KMS-11 (cell line): ENCODE measurements around the gene KIR2DL3.
"Not testable (repeated sequence)": the region's sequence is repeated elsewhere in the genome, so short reads cannot be mapped to it uniquely, and the experiment has no call there.

Source experiments
- H2AFZ ChIP-seq: fragments of 200-600 bp; sonication (generic); 2 replicates; pipeline ENCODE4 v1.6.1; 2016; ENCODE audit warnings: antibody characterized with exemption, mixed run types, low read depth
- H3K27ac ChIP-seq: fragments of 200-600 bp; sonication (generic); 2 replicates; pipeline ENCODE4 v1.6.1; 2016; ENCODE audit warnings: mild to moderate bottlenecking, mixed run types
- H3K27me3 ChIP-seq: fragments of 200-600 bp; sonication (generic); 2 replicates; pipeline ENCODE4 v1.6.1; 2017; ENCODE audit warnings: mild to moderate bottlenecking, low read depth, mixed run types, moderate library complexity; ENCODE audit not compliant: insufficient read depth
- H3K36me3 ChIP-seq: fragments of 200-600 bp; sonication (generic); 2 replicates; pipeline ENCODE4 v1.6.1; 2017; ENCODE audit warnings: mild to moderate bottlenecking, mixed run types; ENCODE audit not compliant: insufficient read depth
- H3K4me1 ChIP-seq: fragments of 200-600 bp; sonication (generic); 2 replicates; pipeline ENCODE4 v1.6.1; 2016; ENCODE audit warnings: mild to moderate bottlenecking, low read depth, mixed run types; ENCODE audit not compliant: poor library complexity, severe bottlenecking
- H3K4me2 ChIP-seq: fragments of 200-600 bp; sonication (generic); 2 replicates; pipeline ENCODE4 v1.7.0; 2016; ENCODE audit warnings: mild to moderate bottlenecking, mixed run types
- H3K4me3 ChIP-seq: fragments of 200-600 bp; sonication (generic); IDR thresholded peaks from 2 replicates; pipeline ENCODE4 v1.6.1; 2017; ENCODE audit warnings: low read depth, low read length, mixed read lengths; ENCODE audit not compliant: insufficient read depth
- H3K79me2 ChIP-seq: fragments of 200-600 bp; sonication (generic); 2 replicates; pipeline ENCODE4 v1.6.1; 2016; ENCODE audit warnings: low read depth, mixed run types; ENCODE audit not compliant: insufficient read depth
- H3K9ac ChIP-seq: fragments of 200-600 bp; sonication (generic); 2 replicates; pipeline ENCODE4 v1.6.1; 2016; ENCODE audit warnings: mild to moderate bottlenecking, mixed run types
- H4K20me1 ChIP-seq: fragments of 200-600 bp; sonication (generic); 2 replicates; pipeline ENCODE4 v1.6.1; 2016; ENCODE audit warnings: mild to moderate bottlenecking, mixed run types; ENCODE audit not compliant: insufficient read depth

KIR2DL3 gene

DNA sequence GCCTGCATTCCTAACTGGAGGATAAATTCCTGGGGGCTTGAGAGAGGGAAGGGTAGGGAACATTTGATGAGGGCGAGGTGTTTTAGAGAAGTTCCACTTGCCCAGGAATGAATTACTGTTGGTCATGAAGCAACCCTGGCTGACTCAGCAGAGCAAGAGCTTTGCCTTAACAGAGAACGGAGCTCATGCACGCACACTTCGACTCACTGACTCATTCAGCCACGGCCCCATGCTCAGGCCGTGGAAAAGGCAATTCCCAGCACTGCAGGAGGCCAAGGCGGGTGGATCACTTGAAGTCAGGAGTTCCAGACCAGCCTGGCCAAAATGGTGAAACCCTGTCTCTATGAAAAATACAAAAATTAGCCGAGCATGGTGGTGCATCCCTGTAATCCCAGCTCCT lies 25.9 kb downstream of the KIR2DL3 start:
- not testable (repeated sequence) for H3K4me3 ChIP-seq, H3K9ac ChIP-seq, H3K4me1 ChIP-seq, H3K79me2 ChIP-seq, H3K36me3 ChIP-seq, H3K4me2 ChIP-seq, H2AFZ ChIP-seq, H4K20me1 ChIP-seq, H3K27ac ChIP-seq
- H3K27me3 ChIP-seq = peaks cover 17% of the 10 kb centered on the region; the same call in 1 of the 2 replicates

DNA sequence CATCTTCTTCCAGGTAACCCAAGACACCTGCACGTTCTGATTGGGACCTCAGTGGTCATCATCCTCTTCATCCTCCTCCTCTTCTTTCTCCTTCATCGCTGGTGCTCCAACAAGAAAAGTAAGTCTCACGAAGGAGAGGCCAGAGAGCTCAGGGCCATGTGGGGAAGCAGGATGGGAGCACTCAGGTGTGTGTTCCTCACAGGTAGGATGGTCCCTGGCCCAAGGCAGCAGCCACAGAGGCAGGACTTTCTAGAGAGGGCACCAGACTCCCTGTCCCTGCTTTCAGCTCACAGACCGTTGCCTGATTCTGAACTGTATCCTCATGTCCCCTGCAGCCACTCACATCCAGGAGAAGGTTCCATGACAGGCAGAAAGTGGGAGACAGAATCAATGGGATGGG lies 28.2 kb downstream of the KIR2DL3 start:
- H3K27me3 ChIP-seq = peaks cover 15% of the 10 kb centered on the region; the same call in 1 of the 2 replicates
- H3K36me3 ChIP-seq, H3K4me2 ChIP-seq, H2AFZ ChIP-seq, H3K27ac ChIP-seq, H4K20me1 ChIP-seq, H3K4me3 ChIP-seq, H3K79me2 ChIP-seq, H3K9ac ChIP-seq, H3K4me1 ChIP-seq: not testable (repeated sequence)

DNA sequence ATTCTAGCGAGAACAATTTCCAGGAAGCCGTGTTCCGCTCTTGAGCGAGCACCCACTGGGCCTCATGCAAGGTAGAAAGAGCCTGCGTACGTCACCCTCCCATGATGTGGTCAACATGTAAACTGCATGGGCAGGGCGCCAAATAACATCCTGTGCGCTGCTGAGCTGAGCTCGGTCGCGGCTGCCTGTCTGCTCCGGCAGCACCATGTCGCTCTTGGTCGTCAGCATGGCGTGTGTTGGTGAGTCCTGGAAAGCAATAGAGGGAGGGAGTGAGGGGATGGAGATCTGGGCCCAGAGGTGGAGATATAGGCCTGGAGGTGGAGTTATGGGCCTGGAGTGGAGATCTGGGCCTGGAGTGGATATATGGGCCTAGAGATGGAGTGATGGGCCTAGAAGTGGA lies 31.3 kb downstream of the KIR2DL3 start, which contains the start of gene KIR2DL1:
Gene KIR2DL1, plus strand, starts transcription at position 148 of the 400 bp plus-strand sequence. Its CDS starts 58 bp downstream, at position 206.
- not testable (repeated sequence) for H2AFZ ChIP-seq

DNA sequence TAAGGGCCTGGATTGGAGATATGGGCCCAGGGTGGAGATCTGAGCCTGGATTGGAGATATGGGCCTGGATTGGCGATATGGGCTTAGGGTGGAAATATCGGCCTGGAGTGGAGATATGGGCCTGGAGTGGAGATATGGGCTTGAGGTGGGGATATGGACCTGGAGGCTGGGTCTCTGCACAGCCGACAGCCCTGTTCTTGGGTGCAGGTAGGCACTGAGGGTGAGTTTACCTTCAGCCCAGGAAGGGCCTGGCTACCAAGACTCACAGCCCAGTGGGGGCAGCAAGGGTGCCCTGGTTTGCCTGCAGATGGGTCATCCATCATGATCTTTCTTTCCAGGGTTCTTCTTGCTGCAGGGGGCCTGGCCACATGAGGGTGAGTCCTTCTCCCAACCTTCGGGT lies 32.2 kb downstream of the KIR2DL3 start:
- H3K4me3 ChIP-seq, H3K4me2 ChIP-seq, H3K4me1 ChIP-seq, H2AFZ ChIP-seq, H4K20me1 ChIP-seq, H3K27ac ChIP-seq, H3K36me3 ChIP-seq, H3K9ac ChIP-seq, H3K79me2 ChIP-seq, H3K27me3 ChIP-seq: not testable (repeated sequence)

More for the DNA sequence above, 31.3 kb downstream of the KIR2DL3 start, which contains the start of gene KIR2DL1:
- H3K4me1 ChIP-seq, H3K27ac ChIP-seq, H4K20me1 ChIP-seq, H3K4me2 ChIP-seq, H3K4me3 ChIP-seq, H3K36me3 ChIP-seq, H3K9ac ChIP-seq, H3K27me3 ChIP-seq, H3K79me2 ChIP-seq: not testable (repeated sequence)

DNA sequence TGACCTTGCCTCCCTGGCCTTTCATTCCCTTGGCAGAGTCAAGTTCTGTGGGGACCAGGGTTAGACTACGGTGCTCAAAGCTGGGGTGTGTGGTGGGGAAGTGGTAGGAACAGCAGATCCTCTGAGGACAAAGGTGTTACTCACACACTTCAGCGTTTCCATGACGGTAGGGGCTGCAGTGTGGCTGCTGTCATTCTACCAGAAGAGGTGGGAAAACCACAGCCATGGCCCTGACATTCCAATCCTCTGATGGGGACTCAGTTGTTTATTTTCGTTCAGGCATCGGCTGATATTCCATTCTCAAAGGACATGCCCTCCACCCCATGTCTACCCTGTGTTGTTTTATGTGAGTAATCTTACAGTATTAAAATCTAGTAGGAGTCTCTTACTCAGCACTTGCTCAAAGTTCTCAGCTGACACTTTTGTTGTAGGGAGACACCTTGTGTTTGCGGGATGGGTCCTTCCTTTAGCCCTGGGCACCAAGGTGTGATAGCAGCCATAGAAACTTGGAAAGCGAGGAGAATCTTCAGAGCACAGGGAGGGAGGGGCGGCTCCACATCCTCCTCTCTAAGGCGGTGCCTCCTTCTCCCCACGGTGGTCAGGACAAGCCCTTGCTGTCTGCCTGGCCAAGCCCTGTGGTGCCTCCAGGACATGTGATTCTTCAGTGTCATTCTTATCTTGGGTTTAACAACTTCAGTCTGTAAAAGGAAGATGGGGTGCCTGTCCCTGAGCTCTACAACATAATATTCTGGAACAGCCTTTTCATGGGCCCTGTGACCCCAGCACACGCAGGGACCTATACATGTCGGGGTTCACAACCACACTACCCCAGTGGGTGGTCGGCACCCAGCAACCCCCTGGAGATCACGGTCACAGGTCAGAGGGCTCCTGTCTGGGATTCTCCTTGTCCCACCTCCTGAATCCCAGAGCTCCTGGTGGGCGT lies 33.0 kb downstream of the KIR2DL3 start:
- H4K20me1 ChIP-seq, H3K9ac ChIP-seq, H3K27me3 ChIP-seq, H2AFZ ChIP-seq, H3K4me1 ChIP-seq, H3K4me2 ChIP-seq, H3K36me3 ChIP-seq, H3K79me2 ChIP-seq, H3K4me3 ChIP-seq, H3K27ac ChIP-seq: not testable (repeated sequence)

DNA sequence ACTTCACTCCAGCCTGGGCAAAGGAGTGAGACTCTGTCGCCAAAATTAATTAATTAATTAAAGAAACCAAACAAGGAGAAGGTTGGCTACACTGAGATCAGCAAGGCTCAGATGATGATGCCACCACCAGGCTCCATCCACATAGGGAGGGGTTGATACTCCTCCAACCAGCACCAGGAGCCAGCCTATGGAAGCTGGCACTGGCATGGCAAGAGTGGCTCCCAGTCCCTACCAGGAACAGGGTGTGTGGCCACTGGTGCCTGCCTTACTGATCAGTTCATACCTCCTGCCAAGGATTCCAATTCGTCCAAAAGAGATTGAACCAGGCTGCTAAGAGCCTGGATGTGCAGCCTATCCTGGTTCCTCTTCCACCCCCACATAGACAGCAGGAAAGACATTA lies 34.4 kb downstream of the KIR2DL3 start:
- H3K36me3 ChIP-seq, H3K9ac ChIP-seq, H3K4me2 ChIP-seq, H2AFZ ChIP-seq, H4K20me1 ChIP-seq, H3K79me2 ChIP-seq, H3K4me1 ChIP-seq, H3K27ac ChIP-seq, H3K4me3 ChIP-seq: not testable (repeated sequence)
- peaks cover 16% of the 10 kb centered on the region; the same call in 1 of the 2 replicates for H3K27me3 ChIP-seq

DNA sequence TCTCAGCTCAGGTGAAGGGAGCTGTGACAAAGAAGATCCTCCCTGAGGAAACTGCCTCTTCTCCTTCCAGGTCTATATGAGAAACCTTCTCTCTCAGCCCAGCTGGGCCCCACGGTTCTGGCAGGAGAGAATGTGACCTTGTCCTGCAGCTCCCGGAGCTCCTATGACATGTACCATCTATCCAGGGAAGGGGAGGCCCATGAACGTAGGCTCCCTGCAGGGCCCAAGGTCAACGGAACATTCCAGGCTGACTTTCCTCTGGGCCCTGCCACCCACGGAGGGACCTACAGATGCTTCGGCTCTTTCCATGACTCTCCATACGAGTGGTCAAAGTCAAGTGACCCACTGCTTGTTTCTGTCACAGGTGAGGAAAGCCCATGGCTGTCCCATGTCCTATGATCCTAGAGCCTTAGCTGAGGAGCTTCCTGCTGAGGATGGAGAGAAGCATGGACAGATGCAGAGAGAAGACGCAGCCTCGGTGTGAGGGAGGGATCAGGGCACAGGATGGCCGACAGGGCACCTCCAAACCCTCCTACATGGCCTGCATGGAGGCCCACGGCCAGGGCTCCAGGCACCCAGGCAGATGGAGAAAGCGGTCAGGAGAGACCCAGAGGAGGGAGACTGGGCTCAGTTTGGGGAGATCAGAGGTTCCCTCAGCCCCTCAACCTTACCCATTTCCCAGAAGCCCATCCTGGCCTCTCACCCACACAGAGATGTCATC lies 36.9 kb downstream of the KIR2DL3 start:
- not testable (repeated sequence) for H3K4me1 ChIP-seq, H3K79me2 ChIP-seq, H3K36me3 ChIP-seq, H3K4me2 ChIP-seq, H3K9ac ChIP-seq, H3K27ac ChIP-seq, H4K20me1 ChIP-seq, H2AFZ ChIP-seq, H3K4me3 ChIP-seq
- peaks cover 16% of the 10 kb centered on the region; the same call in 1 of the 2 replicates for H3K27me3 ChIP-seq

DNA sequence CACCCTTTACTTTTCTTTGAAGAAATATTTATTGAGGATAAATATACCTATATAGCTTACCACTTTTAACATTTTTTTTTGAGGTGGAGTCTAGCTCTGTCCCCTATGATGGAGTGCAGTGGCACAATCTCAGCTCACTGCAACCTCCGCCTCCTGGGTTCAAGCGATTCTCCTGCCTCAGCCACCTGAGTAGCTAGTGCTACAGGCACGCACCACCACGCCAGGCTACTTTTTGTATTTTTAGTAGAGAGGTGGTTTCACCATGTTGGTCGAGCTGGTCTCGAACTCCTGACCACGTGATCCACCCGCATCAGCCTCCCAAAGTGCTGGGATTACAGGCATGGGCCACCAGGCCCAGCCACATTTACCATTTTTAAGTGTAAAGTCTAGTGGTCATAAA lies 37.5 kb downstream of the KIR2DL3 start:
- not testable (repeated sequence) for H3K27ac ChIP-seq, H3K4me2 ChIP-seq, H2AFZ ChIP-seq, H3K36me3 ChIP-seq, H3K4me1 ChIP-seq, H3K4me3 ChIP-seq, H4K20me1 ChIP-seq, H3K9ac ChIP-seq, H3K79me2 ChIP-seq
- peaks cover 16% of the 10 kb centered on the region; the same call in 1 of the 2 replicates for H3K27me3 ChIP-seq

DNA sequence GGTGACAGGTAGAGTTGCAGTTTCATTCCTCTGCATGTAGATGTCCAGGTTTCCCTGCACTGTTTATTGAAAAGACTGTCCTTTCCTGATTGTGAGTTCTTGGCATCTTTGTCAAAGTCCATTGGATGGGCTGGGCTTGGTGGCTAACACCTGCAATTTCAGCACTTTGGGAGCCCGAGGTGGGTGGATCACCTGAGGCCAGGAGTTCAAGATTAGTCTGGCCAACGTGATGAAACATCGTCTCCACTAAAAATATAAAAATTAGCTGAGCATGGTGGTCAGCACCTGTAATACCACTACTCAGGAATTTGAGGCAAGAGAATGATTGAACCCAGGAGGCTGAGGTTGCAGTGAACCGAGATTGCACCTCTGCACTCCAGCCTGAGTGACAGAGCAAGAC lies 39.5 kb downstream of the KIR2DL3 start:
- H3K4me3 ChIP-seq, H3K27ac ChIP-seq, H3K79me2 ChIP-seq, H3K4me1 ChIP-seq, H3K4me2 ChIP-seq, H3K36me3 ChIP-seq, H2AFZ ChIP-seq, H4K20me1 ChIP-seq, H3K9ac ChIP-seq: not testable (repeated sequence)
- H3K27me3 ChIP-seq = peaks cover 16% of the 10 kb centered on the region; the same call in 1 of the 2 replicates

DNA sequence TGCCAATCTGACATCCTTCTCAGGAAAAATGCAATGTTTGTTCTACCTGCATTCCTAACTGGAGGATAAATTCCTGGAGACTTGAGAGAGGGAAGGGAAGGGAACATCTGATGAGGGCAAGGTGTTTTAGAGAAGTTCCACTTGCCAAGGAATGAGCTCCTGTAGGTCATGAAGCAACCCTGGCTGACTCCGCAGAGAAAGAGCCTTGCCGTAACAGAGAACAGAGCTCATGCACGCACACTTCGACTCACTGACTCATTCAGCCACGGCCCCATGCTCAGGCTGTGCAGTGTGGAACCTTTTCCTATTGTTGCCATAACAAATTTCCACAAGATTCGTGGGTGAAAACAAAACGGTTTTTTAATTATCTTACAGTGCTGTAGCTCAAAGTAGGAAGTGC lies 40.6 kb downstream of the KIR2DL3 start:
- not testable (repeated sequence) for H3K36me3 ChIP-seq, H3K4me2 ChIP-seq, H3K4me3 ChIP-seq, H3K27ac ChIP-seq, H3K9ac ChIP-seq, H2AFZ ChIP-seq, H3K4me1 ChIP-seq, H3K79me2 ChIP-seq, H4K20me1 ChIP-seq
- H3K27me3 ChIP-seq = peaks cover 16% of the 10 kb centered on the region; the same call in 1 of the 2 replicates
